Activated effector memory CD4-positive, alpha-beta T cell treated with anti-CD3 and anti-CD28 coated beads, Interleukin-2, amount 50 U/mL, for 16 hours (primary cell): Measurements from ENCODE around the gene FOXP4.

Source experiments
- DNase-seq: peaks from one replicate; pipeline ENCODE4 v3.0.0-alpha.2; 2020

FOXP4 gene

GRCh38 chr6:41568202-41568584 is 22.0 kb downstream of the FOXP4 start:
- no peak for DNase-seq

- DNase-seq: no peak
Observed at GRCh38 chr6:41568585-41569384, 22.6 kb downstream of the FOXP4 start.

- no peak for DNase-seq
Observed at GRCh38 chr6:41570259-41570615, 24.1 kb downstream of the FOXP4 start.

GRCh38 chr6:41571021-41571780 is 25.0 kb downstream of the FOXP4 start:
- no peak for DNase-seq

- DNase-seq: no peak
Observed at GRCh38 chr6:41572613-41573012, 26.4 kb downstream of the FOXP4 start.

- DNase-seq: no peak
Observed at GRCh38 chr6:41573276-41573675, 27.1 kb downstream of the FOXP4 start.

- DNase-seq: no peak
Observed at GRCh38 chr6:41573985-41574384, 27.8 kb downstream of the FOXP4 start.

GRCh38 chr6:41575598-41575997 is 29.4 kb downstream of the FOXP4 start:
- DNase-seq: no peak

GRCh38 chr6:41576667-41577066 is 30.5 kb downstream of the FOXP4 start:
- DNase-seq: no peak

- no peak for DNase-seq
Observed at GRCh38 chr6:41577356-41578216, 31.4 kb downstream of the FOXP4 start.

GRCh38 chr6:41578217-41579087 is 32.3 kb downstream of the FOXP4 start:
- DNase-seq: no peak

GRCh38 chr6:41579088-41579610 is 33.0 kb downstream of the FOXP4 start:
- DNase-seq: no peak

GRCh38 chr6:41580690-41581089 is 34.5 kb downstream of the FOXP4 start:
- DNase-seq: no peak

- no peak for DNase-seq
Observed at GRCh38 chr6:41581381-41581991, 35.3 kb downstream of the FOXP4 start.

GRCh38 chr6:41582540-41582939 is 36.4 kb downstream of the FOXP4 start:
- no peak for DNase-seq

- no peak for DNase-seq
Observed at GRCh38 chr6:41583565-41583964, 37.4 kb downstream of the FOXP4 start.

- no peak for DNase-seq
Observed at GRCh38 chr6:41584205-41584604, 38.0 kb downstream of the FOXP4 start.

GRCh38 chr6:41584668-41585205 is 38.6 kb downstream of the FOXP4 start:
- DNase-seq: no peak

- DNase-seq: no peak
Observed at GRCh38 chr6:41585605-41586004, 39.4 kb downstream of the FOXP4 start.

- no peak for DNase-seq
Observed at GRCh38 chr6:41586252-41587007, 40.2 kb downstream of the FOXP4 start.
